ENCODE measurements around the gene LRP2BP. TPM values are rescaled to one million over a fixed set of nuclear protein-coding genes. Genes with fewer than 3 reads are reported as not detected.
"Not testable (repeated sequence)": the region's sequence is repeated elsewhere in the genome, so short reads cannot be mapped to it uniquely, and the experiment has no call there.

Gene LRP2BP
- total RNA-seq, 2 donors from 2014 or later: 0.30 to 0.42 TPM

- no peaks in the 10 kb centered on the region for H3K9me3 ChIP-seq
- H3K4me1 ChIP-seq: no peaks in the 10 kb centered on the region
- H3K36me3 ChIP-seq: no peaks in the 10 kb centered on the region
- intact Hi-C loops (cut with DNase I): no loop called here
- H3K27me3 ChIP-seq: no peaks in the 10 kb centered on the region
- no peak overlapping the region for H3K4me3 ChIP-seq
- no peak for TF ChIP-seq CTCF (IDR thresholded peaks at IDR 0.05)
- no peak overlapping the region for H3K9ac ChIP-seq (ENCODE audit: low read depth in 2 of 2, low read length in 2 of 2)
- no peak overlapping the region for H3K27ac ChIP-seq
- no peak for DNase-seq
Observed at GRCh38 chr4:185323606-185324005, 72.1 kb downstream of the LRP2BP start.

GRCh38 chr4:185322803-185323202 is 72.9 kb downstream of the LRP2BP start:
- no peak overlapping the region for H3K9ac ChIP-seq (ENCODE audit: low read depth in 2 of 2, low read length in 2 of 2)
- H3K9me3 ChIP-seq: no peaks in the 10 kb centered on the region
- no peak overlapping the region for H3K4me3 ChIP-seq
- no peak for TF ChIP-seq CTCF (IDR thresholded peaks at IDR 0.05)
- no peak for DNase-seq
- no peak overlapping the region for H3K27ac ChIP-seq
- H3K36me3 ChIP-seq: no peaks in the 10 kb centered on the region
- no peaks in the 10 kb centered on the region for H3K27me3 ChIP-seq
- intact Hi-C loops (cut with DNase I): no loop called here
- H3K4me1 ChIP-seq: no peaks in the 10 kb centered on the region

GRCh38 chr4:185318679-185319078 is 77.0 kb downstream of the LRP2BP start:
- Histone ChIP-seq H3K4me1 (no peaks in the 10 kb centered on the region), H3K27me3 (no peaks in the 10 kb centered on the region), H3K9me3 (no peaks in the 10 kb centered on the region), H3K27ac (no peak overlapping the region), H3K36me3 (no peaks in the 10 kb centered on the region), H3K9ac (ENCODE audit: low read depth in 2 of 2, low read length in 2 of 2) (no peak overlapping the region), H3K4me3 (no peak overlapping the region)
- TF ChIP-seq CTCF (IDR thresholded peaks at IDR 0.05): no peak
- no peak for DNase-seq
- intact Hi-C loops (cut with DNase I): no loop called here

- H3K27ac ChIP-seq: no peak overlapping the region
- no peak for DNase-seq
- H3K4me3 ChIP-seq: no peak overlapping the region
- H3K27me3 ChIP-seq: no peaks in the 10 kb centered on the region
- no peaks in the 10 kb centered on the region for H3K36me3 ChIP-seq
- no peaks in the 10 kb centered on the region for H3K4me1 ChIP-seq
- no peak for TF ChIP-seq CTCF (IDR thresholded peaks at IDR 0.05)
- H3K9me3 ChIP-seq: no peaks in the 10 kb centered on the region
- H3K9ac ChIP-seq (ENCODE audit: low read depth in 2 of 2, low read length in 2 of 2): no peak overlapping the region
- intact Hi-C loops (cut with DNase I): no loop called here
Observed at GRCh38 chr4:185317880-185318279, 77.8 kb downstream of the LRP2BP start.

GRCh38 chr4:185317462-185317861 is 78.3 kb downstream of the LRP2BP start:
- H3K27me3 ChIP-seq; H3K9ac ChIP-seq (ENCODE audit: low read depth in 2 of 2, low read length in 2 of 2); H3K36me3 ChIP-seq; DNase-seq; H3K9me3 ChIP-seq; H3K27ac ChIP-seq; H3K4me1 ChIP-seq; H3K4me3 ChIP-seq; intact Hi-C loops (cut with DNase I): not testable (repeated sequence)

Other genes with a start within 250 kb of the LRP2BP start
- gene CFAP97, start 191.9 kb downstream of the LRP2BP start, total RNA-seq: 10 to 100 TPM; 12.2 to 22.4 TPM
- gene SNX25, start 186.3 kb downstream of the LRP2BP start, total RNA-seq: 10 to 100 TPM; 13.3 to 30.6 TPM
- 10 to 100 TPM; 12.7 to 17.3 TPM for gene ANKRD37, start 917 bp upstream of the LRP2BP start, total RNA-seq
- 10 to 100 TPM; 22.0 to 23.5 TPM for gene UFSP2, start 30.0 kb upstream of the LRP2BP start, total RNA-seq
- gene CCDC110, start 75.8 kb upstream of the LRP2BP start, total RNA-seq: 1 to 10 TPM; 3.6 TPM
- gene PDLIM3, start 139.6 kb upstream of the LRP2BP start, total RNA-seq: 10 to 100 TPM in 1 of 2 donors, 1 to 10 TPM in 1; 5.0 to 34.9 TPM

Measured in colonic mucosa (tissue), 4 donors.